GM12878 (cell line): ENCODE measurements around the gene KIAA1671. TPM values are rescaled to one million over a fixed set of nuclear protein-coding genes. Genes with fewer than 3 reads are reported as not detected.

ENCODE experiments used
- ATAC-seq: fragments of 200-7000 bp; cut with Tn5 transposase; 3 replicates; pipeline ENCODE4 v1.9.1; 2020; ENCODE audit warnings: mild to moderate bottlenecking, moderate library complexity
- BruUV-seq: library from RNA; stranded (reverse); fragments of 400-500 nt; replicated peaks from 2 replicates; lab custom pipeline; 2021; lab: Mats Ljungman, UMichigan
- CTCF ChIA-PET: fragments of 300-600 bp; sonication (Branson Sonifier 250); formaldehyde crosslinking; extraction: SDS; loops from one replicate; lab custom pipeline; 2021; ENCODE audit warnings: inconsistent platforms; lab: Yijun Ruan, JAX
- POLR2A ChIA-PET: fragments of 350-600 bp; formaldehyde crosslinking; extraction: SDS; loops from one replicate; lab custom pipeline; 2021; ENCODE audit warnings: inconsistent platforms; lab: Charles Lee
- RAD21 ChIA-PET: fragments of 300-600 bp; sonication (Branson Sonifier 250); formaldehyde crosslinking; loops from one replicate; lab custom pipeline; 2023; ENCODE audit warnings: antibody characterized with exemption; ENCODE audit not compliant: unreplicated experiment; lab: Charles Lee
- SMC1A ChIA-PET: fragments of 300-600 bp; sonication (Branson Sonifier 250); formaldehyde crosslinking; loops from one replicate; lab custom pipeline; 2023; ENCODE audit not compliant: unreplicated experiment, uncharacterized antibody; lab: Charles Lee
- DNase-seq: peaks from one replicate; pipeline ENCODE4 v3.0.0-alpha.2; 2011; ENCODE audit warnings: low read depth, low spot score
- FAIRE-seq: peaks from 3 replicates; lab custom pipeline; 2011; peaks lifted over from hg19 to GRCh38; lab: Jason Lieb, UNC
- H2AFZ ChIP-seq: 2 replicates; pipeline ENCODE4 v1.6.0; 2011; ENCODE audit warnings: low read depth, low read length, control low read depth; ENCODE audit not compliant: control insufficient read depth
- H3K27ac ChIP-seq: 2 replicates; pipeline ENCODE4 v1.5.1; 2011; ENCODE audit warnings: control low read depth; ENCODE audit not compliant: control insufficient read depth, insufficient read depth
- H3K27me3 ChIP-seq, 2 experiments: replicated peaks in 1 of 2; 2 replicates each; pipeline versions ENCODE4 v1.6.0 to v1.6.1; 2011; ENCODE audit warnings: low read length in 1 of 2; ENCODE audit not compliant: control insufficient read depth in 2 of 2, insufficient read depth in 2 of 2
- H3K36me3 ChIP-seq, 2 experiments: 2 replicates each; pipeline ENCODE4 v1.5.1; 2011; ENCODE audit warnings: low read length in 1 of 2; ENCODE audit not compliant: control insufficient read depth in 2 of 2, insufficient read depth in 2 of 2
- H3K4me1 ChIP-seq: 2 replicates; pipeline ENCODE4 v1.6.1; 2011; ENCODE audit warnings: mild to moderate bottlenecking, low read length, moderate library complexity, mixed read lengths; ENCODE audit not compliant: control insufficient read depth, insufficient read depth
- H3K4me2 ChIP-seq: 2 replicates; pipeline ENCODE4 v1.6.0; 2011; ENCODE audit warnings: control low read depth; ENCODE audit not compliant: control insufficient read depth, insufficient read depth
- H3K4me3 ChIP-seq: fragments of 200-600 bp; sonication (generic); 2 replicates; pipeline ENCODE4 v1.5.1; 2016
- H3K79me2 ChIP-seq: 2 replicates; pipeline ENCODE4 v1.6.0; 2011; ENCODE audit warnings: low read length; ENCODE audit not compliant: control insufficient read depth, insufficient read depth
- H3K9ac ChIP-seq: 2 replicates; pipeline ENCODE4 v1.8.0; 2011; ENCODE audit warnings: low read length, control low read depth, mixed read lengths; ENCODE audit not compliant: control insufficient read depth, insufficient read depth
- H3K9me3 ChIP-seq: replicated peaks from 3 replicates; pipeline ENCODE4 v1.5.1; 2011; ENCODE audit warnings: mild to moderate bottlenecking, low read length; ENCODE audit not compliant: control insufficient read depth, insufficient read depth
- H4K20me1 ChIP-seq: 2 replicates; pipeline ENCODE4 v1.6.0; 2011; ENCODE audit not compliant: control insufficient read depth, insufficient read depth
- ATF3 ChIP-seq: IDR thresholded peaks from 2 replicates; pipeline ENCODE4 v1.6.1; 2011; ENCODE audit warnings: low read depth, mild to moderate bottlenecking, low read length, moderate library complexity, borderline replicate concordance; ENCODE audit errors: extremely low read depth
- CBX3 ChIP-seq: fragments of 200-600 bp; sonication (generic); IDR thresholded peaks from 2 replicates; pipeline ENCODE4 v1.6.1; 2016; ENCODE audit warnings: low read depth, borderline replicate concordance
- FOXK2 ChIP-seq: fragments of 450-650 bp; IDR thresholded peaks from 2 replicates; pipeline ENCODE4 v1.6.1; 2017; ENCODE audit warnings: mild to moderate bottlenecking, moderate library complexity
- IKZF2 ChIP-seq, 2 experiments: fragments of 450-650 bp; IDR thresholded peaks; 2 replicates each; pipeline ENCODE4 v1.6.1; 2017; ENCODE audit warnings: mild to moderate bottlenecking in 2 of 2, moderate library complexity in 2 of 2
- POLR2AphosphoS2 ChIP-seq: IDR thresholded peaks from 2 replicates; pipeline ENCODE4 v1.6.1; 2011; ENCODE audit warnings: low read depth, mild to moderate bottlenecking, low read length, improper control_type of control experiment, moderate library complexity
- SMARCA5 ChIP-seq: fragments of 450-650 bp; IDR thresholded peaks from 2 replicates; pipeline ENCODE4 v1.6.1; 2017; ENCODE audit warnings: mild to moderate bottlenecking
- ZNF24 ChIP-seq: fragments of 450-650 bp; IDR thresholded peaks from 2 replicates; pipeline ENCODE4 v1.6.1; 2017; ENCODE audit warnings: antibody characterized with exemption, mild to moderate bottlenecking
- WGBS: methylation state at CpG from one replicate; pipeline ENCODE4 v1.1.6; 2016; ENCODE audit warnings: low lambda C conversion rate; ENCODE audit not compliant: insufficient replicate concordance, insufficient coverage; ENCODE audit errors: missing lambda C conversion rate; 5-methylcytosine and 5-hydroxymethylcytosine counted together
- in situ Hi-C: fragments of 300-500 bp; cut with MboI; formaldehyde crosslinking; loops from 9 replicates; pipeline ENCODE4 v1.14.3; 2018; ENCODE audit warnings: mixed read lengths
- intact Hi-C: fragments of 100-400 bp; cut with micrococcal nuclease; formaldehyde crosslinking; loops from one replicate; pipeline ENCODE4 v1.14.2; 2022; ENCODE audit not compliant: unreplicated experiment
- polyA plus RNA-seq, 11 experiments: library from polyadenylated mRNA; depleted of rRNA in 4 of 11; unstranded in 6 of 11; stranded (reverse) in 5 of 11; fragments of >200 nt; fragmentation: Nextera tagmentation in 4 of 11; fragmentation: Illumina TruSeq in 1 of 11; extraction: Ambion mirVana in 4 of 11; extraction: Trizol in 1 of 11; gene quantifications; 1 replicate in 1 of 11; 2 replicates in 10 of 11; pipeline versions ENCODE4 v1.2.1 to v1.2.3, GENCODE V29; 2011 to 2016; ENCODE audit warnings: inconsistent platforms in 2 of 11, missing spikeins in 2 of 11, low read depth in 1 of 11
- total RNA-seq, 4 experiments: library from RNA; depleted of rRNA in 3 of 4; stranded (reverse); fragments of >200 nt in 3 of 4; fragmentation: Illumina TruSeq in 1 of 4; extraction: Trizol in 1 of 4; gene quantifications; 2 replicates each; pipeline versions ENCODE4 v1.2.1 to v1.2.3, GENCODE V29; 2013 to 2021

Gene KIAA1671
- total and polyA plus RNA-seq, 10 of the 15 experiments (the other 5 are each of a cell fraction or from before 2014, with no cell fraction given) = 0.05 to 2.7 (median 0.33) TPM

- Histone ChIP-seq H3K4me3 (no peak overlapping the region), H2AFZ (no peak overlapping the region), H3K9me3 (no peaks in the 10 kb centered on the region), H3K27ac (no peak overlapping the region), H4K20me1 (no peaks in the 10 kb centered on the region), H3K79me2 (no peaks in the 10 kb centered on the region), H3K9ac (no peak overlapping the region), H3K27me3 (no peaks in the 10 kb centered on the region; a peak in 1 of 4 replicates), H3K4me2 (no peak overlapping the region), H3K4me1 (no peaks in the 10 kb centered on the region), H3K36me3 (no peaks in the 10 kb centered on the region)
- ChIA-PET POLR2A (no interaction called here), CTCF (interaction anchor here (0.5 to 2.9 kb wide), 28 partner anchors 9 to 585 kb away, joined by 3 to 21 read pairs (median 4); no protein-coding TSS in a partner anchor), SMC1A (interaction anchor here (0.6 to 2.4 kb wide), 5 partner anchors 91 to 128 kb away, joined by 3 to 8 read pairs (median 4); no protein-coding TSS in a partner anchor), RAD21 (interaction anchor here (0.5 to 2.0 kb wide), 3 partner anchors 112 to 131 kb away, joined by 3 to 7 read pairs (median 6); no protein-coding TSS in a partner anchor)
- no TSS peak for BruUV-seq
- DNase-seq (no peak), ATAC-seq (no peak), FAIRE-seq (no peak)
- in situ Hi-C loops (no loop called here), intact Hi-C loops (loop anchor here (1.0 kb wide), 1 partner anchor 132 kb away; no protein-coding TSS in a partner anchor)
- WGBS = 4% methylated on average over 10 of the region's 10 CpGs
- TF ChIP-seq ZNF24 (no peak), SMARCA5 (no peak), FOXK2 (no peak), POLR2AphosphoS2 (no peak), IKZF2 (IDR thresholded peaks at IDR 0.05) (no peak), ATF3 (no peak), CBX3 (no peak)
These were observed 249.2 kb downstream of the KIAA1671 start for GRCh38 chr22:25201557-25202273.
